ENCODE data around the gene LAMC3.

The LAMC3 gene

DNA sequence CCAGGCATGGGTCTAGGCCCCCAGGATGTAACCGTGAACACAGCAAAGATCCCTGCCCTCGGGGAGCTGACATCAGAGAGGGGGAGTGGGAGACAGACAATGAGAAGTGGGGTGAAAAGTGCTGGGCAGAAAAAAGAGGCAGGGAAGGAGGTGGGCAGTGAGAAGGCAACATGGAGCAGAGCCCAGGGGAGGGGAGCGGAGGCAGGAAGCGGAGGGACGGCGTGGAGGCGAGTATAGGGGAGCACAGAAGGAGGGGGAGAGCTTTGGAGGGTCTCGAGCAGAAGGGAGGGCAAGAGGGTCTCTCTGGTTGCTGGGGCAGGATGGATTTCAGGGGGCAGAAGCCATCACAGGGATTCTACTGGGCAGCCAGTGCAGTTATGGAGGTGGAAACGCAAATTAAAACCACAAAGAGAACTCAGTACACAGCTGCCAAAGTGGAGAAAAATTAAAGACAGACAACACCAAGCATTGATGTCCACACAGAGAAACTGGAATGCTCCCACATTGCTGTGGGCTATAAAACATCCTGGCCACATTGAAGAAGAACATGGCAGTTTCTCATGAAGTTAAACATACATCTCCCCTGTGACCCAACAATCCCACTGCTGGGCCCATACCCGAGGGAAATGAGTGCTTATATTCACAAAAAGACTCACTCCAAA, 21.1 kb upstream of the LAMC3 start:
- no peak overlapping the region for H3K4me3 ChIP-seq (replicated peaks; ENCODE audit: low read depth, low read length)
- TF ChIP-seq, protein P1, sequence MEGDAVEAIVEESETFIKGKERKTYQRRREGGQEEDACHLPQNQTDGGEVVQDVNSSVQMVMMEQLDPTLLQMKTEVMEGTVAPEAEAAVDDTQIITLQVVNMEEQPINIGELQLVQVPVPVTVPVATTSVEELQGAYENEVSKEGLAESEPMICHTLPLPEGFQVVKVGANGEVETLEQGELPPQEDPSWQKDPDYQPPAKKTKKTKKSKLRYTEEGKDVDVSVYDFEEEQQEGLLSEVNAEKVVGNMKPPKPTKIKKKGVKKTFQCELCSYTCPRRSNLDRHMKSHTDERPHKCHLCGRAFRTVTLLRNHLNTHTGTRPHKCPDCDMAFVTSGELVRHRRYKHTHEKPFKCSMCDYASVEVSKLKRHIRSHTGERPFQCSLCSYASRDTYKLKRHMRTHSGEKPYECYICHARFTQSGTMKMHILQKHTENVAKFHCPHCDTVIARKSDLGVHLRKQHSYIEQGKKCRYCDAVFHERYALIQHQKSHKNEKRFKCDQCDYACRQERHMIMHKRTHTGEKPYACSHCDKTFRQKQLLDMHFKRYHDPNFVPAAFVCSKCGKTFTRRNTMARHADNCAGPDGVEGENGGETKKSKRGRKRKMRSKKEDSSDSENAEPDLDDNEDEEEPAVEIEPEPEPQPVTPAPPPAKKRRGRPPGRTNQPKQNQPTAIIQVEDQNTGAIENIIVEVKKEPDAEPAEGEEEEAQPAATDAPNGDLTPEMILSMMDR (IDR thresholded peaks at IDR 0.05; ENCODE audit: low read depth, low read length, missing control alignments), result no peak
- no peak for DNase-seq (ENCODE audit: extremely low read depth, low read depth)

DNA sequence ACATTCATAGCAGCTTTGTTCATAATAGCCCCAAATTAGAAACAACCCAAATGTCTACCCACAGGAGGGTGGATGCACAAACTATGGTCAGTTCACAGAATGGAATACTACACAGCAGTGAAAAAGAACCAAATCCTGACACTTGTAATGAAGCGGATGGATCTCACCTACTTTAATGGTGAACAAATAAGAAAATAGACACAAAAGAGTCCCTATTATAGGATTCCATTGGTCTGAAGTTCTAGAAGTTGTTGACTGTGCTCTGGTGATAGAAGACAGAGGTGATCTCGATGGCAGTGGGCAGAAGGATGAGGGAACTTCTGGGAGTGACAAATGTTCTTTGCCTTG, 20.6 kb upstream of the LAMC3 start:
- TF ChIP-seq, protein P1 (IDR thresholded peaks at IDR 0.05; ENCODE audit: low read depth, low read length, missing control alignments), result no peak
- no peak overlapping the region for H3K4me3 ChIP-seq (replicated peaks; ENCODE audit: low read depth, low read length)
- no peak for DNase-seq (ENCODE audit: extremely low read depth, low read depth)

DNA sequence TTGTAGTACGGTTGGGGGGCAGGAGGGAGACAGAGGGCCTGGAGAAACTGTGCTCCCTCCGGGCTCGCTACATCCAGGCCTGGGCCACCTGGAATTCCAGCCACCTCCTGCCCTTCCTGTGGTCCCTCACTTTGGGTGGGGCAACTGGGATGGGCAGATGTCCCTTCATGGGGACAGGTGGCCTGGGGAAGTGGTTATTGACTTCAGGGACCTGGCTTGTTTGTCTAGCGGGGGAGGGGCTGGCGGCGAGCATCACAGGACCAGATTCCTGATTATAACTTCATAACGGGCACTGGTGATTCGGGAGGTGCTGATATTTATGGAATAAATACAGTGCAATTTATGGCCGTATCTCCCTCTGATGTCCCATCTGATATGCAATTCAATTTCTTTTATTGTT, 20.1 kb upstream of the LAMC3 start:
- TF ChIP-seq, protein P1 (IDR thresholded peaks at IDR 0.05; ENCODE audit: low read depth, low read length, missing control alignments), result no peak
- no peak overlapping the region for H3K4me3 ChIP-seq (replicated peaks; ENCODE audit: low read depth, low read length)
- no peak for DNase-seq (ENCODE audit: extremely low read depth, low read depth)

DNA sequence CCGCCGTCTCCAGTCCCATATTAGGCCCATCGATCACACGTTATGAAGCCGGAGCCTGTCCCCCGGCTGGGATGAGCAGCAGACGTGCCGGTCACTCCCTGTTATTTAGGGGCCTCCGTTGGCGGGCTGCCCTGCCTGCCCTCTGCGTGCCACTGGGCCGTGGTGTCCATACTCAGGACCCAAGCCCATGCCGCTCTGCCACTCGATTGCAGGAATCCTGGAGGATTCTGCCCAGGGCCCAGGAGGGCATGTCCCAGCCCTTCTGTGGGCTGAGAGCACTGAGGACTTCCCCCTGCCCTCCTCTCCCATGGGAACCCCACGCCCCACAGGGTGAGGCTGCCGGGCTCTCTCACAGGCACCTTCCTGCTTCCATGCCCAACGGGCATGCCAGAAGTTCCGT, 19.6 kb upstream of the LAMC3 start:
- TF ChIP-seq, protein P1 (IDR thresholded peaks at IDR 0.05; ENCODE audit: low read depth, low read length, missing control alignments), result no peak
- DNase-seq (ENCODE audit: extremely low read depth, low read depth), result no peak
- H3K4me3 ChIP-seq (replicated peaks; ENCODE audit: low read depth, low read length), result no peak overlapping the region

DNA sequence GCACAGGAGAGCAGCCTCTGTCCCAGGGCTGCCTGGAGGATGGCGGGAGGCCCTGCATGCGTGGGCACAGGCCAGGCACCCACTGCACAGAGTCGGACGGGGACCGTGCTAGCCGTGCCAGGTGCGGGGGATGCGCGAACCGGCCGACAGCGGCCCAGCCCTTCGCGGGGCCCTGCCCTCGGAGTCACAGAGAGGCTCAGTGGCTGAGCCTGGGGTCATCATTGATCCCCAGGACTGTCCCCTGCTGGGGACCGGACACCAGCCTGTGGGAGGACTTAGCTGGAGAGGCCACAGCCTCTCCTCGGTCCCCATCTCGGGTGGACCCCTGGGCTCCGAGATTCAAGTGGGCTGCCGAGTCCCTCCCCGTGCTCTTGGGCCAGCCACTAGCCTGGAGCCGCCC, 19.1 kb upstream of the LAMC3 start:
- no peak for DNase-seq (ENCODE audit: extremely low read depth, low read depth)
- TF ChIP-seq, protein P1 (IDR thresholded peaks at IDR 0.05; ENCODE audit: low read depth, low read length, missing control alignments), result no peak
- no peak overlapping the region for H3K4me3 ChIP-seq (replicated peaks; ENCODE audit: low read depth, low read length)

DNA sequence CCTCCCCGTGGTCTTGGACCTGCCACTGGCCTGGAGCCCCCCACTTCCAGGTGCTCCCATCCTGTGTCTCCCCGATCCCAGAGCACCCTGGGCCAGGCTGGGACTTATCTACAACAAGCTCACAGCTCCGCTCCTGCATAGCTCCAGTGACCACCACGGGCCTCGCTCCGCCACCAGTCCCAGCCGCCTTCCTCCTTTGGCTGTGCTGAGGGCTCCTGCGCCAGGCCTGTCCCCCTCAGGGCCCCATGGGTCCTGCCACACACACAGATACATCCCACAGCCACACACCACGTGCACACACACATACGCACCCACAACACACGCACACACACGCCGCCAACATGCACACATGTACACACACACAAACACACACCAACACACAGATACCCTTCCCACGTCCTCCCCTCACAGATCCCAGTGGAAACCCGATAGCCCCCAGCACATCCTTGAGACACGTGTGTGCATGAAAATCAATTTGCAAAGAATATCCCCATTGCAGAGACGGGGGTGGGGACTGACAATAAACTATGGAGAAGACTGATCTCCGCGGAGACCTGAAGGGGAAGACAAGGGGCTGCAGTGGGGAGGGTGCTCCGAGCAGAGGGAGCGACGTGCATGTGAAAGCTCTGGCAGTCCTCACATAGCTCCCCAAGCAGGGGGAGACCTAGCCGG, 18.5 kb upstream of the LAMC3 start:
- H3K4me3 ChIP-seq (replicated peaks; ENCODE audit: low read depth, low read length), result no peak overlapping the region
- TF ChIP-seq, protein P1 (IDR thresholded peaks at IDR 0.05; ENCODE audit: low read depth, low read length, missing control alignments), result no peak
- no peak for DNase-seq (ENCODE audit: extremely low read depth, low read depth)

Data from HFF-Myc (cell line).